Gastrocnemius medialis (tissue), 4 donors: ENCODE results near the gene CACNA1C.

Source experiments
- POLR2A ChIP-seq, 2 donors: fragments of 450-650 bp; IDR thresholded peaks; one replicate each; pipeline ENCODE4 v1.6.1; 2017; ENCODE audit warnings: antibody characterized with exemption in 2 of 2, mild to moderate bottlenecking in 2 of 2, moderate library complexity in 2 of 2
- TF ChIP-seq, protein P1 (sequence below), 5 experiments: fragments of 450-650 bp in 3 of 5; fragments of 200-600 bp in 2 of 5; sonication (generic) in 2 of 5; IDR thresholded peaks in 4 of 5; conservative IDR thresholded peaks in 1 of 5; 1 replicate in 4 of 5; 2 replicates in 1 of 5; pipeline ENCODE4 v1.5.1; 2016 to 2019; ENCODE audit warnings: antibody characterized with exemption in 5 of 5, mild to moderate bottlenecking in 3 of 5, moderate library complexity in 3 of 5

GRCh38 chr12:2054091-2055018, 1.6 kb downstream of the CACNA1C start:
- TF ChIP-seq, protein P1, sequence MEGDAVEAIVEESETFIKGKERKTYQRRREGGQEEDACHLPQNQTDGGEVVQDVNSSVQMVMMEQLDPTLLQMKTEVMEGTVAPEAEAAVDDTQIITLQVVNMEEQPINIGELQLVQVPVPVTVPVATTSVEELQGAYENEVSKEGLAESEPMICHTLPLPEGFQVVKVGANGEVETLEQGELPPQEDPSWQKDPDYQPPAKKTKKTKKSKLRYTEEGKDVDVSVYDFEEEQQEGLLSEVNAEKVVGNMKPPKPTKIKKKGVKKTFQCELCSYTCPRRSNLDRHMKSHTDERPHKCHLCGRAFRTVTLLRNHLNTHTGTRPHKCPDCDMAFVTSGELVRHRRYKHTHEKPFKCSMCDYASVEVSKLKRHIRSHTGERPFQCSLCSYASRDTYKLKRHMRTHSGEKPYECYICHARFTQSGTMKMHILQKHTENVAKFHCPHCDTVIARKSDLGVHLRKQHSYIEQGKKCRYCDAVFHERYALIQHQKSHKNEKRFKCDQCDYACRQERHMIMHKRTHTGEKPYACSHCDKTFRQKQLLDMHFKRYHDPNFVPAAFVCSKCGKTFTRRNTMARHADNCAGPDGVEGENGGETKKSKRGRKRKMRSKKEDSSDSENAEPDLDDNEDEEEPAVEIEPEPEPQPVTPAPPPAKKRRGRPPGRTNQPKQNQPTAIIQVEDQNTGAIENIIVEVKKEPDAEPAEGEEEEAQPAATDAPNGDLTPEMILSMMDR (IDR thresholded peaks at IDR 0.05 in 4 of 5, conservative IDR thresholded peaks at IDR 0.05 in 1 of 5): no peak
- TF ChIP-seq POLR2A (IDR thresholded peaks at IDR 0.05): no peak
